Measurements from ENCODE around the gene MGAT5. TPM values are rescaled to one million over a fixed set of nuclear protein-coding genes. Genes with fewer than 3 reads are reported as not detected.

Gene MGAT5
- total RNA-seq, 1 experiment from 2014 or later, result 34.0 TPM

DNA sequence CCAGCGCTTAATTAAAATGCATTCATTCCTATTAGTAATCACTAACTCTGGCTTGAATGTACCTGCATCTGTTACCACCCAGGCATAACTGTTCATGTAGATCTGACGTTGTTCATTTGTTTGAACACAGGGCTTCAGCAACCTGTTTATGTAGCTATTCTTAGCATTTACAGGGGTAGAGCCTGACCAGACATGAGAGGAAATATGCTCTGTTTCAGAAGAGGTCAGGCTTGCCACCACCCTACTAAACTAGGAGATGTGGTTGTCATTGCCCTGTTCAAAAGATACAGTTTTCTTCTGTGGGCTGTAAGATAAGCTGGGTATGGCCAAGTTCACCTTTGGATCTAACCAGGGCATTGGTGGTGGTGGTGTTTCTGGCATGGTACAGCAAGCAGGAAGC, 8.8 kb downstream of the MGAT5 start:
- no peak overlapping the region for H3K27ac ChIP-seq (ENCODE audit: low read depth, low read length)
- no peaks in the 10 kb centered on the region for H3K9me2 ChIP-seq (ENCODE audit: insufficient read depth)
- H3K4me3 ChIP-seq (replicated peaks in 1 of 2; ENCODE audit: low read depth in 1 of 2, low read length in 2 of 2), result no peak overlapping the region
- no peaks in the 10 kb centered on the region for H3K4me1 ChIP-seq (ENCODE audit: control insufficient read depth in 1 of 2, insufficient read depth in 2 of 2, low read length in 2 of 2)
- H2AFZ ChIP-seq (ENCODE audit: low read depth, low read length, poor library complexity, severe bottlenecking), result no peak overlapping the region
- ATAC-seq, result no peak
- BruUV-seq (replicated peaks), result no TSS peak
- no peak overlapping the region for H3K4me2 ChIP-seq (ENCODE audit: low read length)
- H3K27me3 ChIP-seq (ENCODE audit: insufficient read depth, low read length), result no peaks in the 10 kb centered on the region
- DNase-seq (ENCODE audit: low read depth, low spot score), result no peak
- no peaks in the 10 kb centered on the region for H4K20me1 ChIP-seq (ENCODE audit: insufficient read depth)
- ChIA-PET CTCF (no interaction called here), RAD21 (ENCODE audit: low non-redundant PET in 1 of 2, low total read pairs in 2 of 2, uncharacterized antibody in 2 of 2, unreplicated experiment in 2 of 2) (no interaction called here), POLR2A (no interaction called here)
- H3K9me3 ChIP-seq (ENCODE audit: control insufficient read depth in 1 of 2, insufficient read depth in 1 of 2, low read depth in 1 of 2, low read length in 2 of 2), result no peaks in the 10 kb centered on the region
- no peak for TF ChIP-seq SP1 (IDR thresholded peaks at IDR 0.05; ENCODE audit: low read depth)
- intact Hi-C loops (cut with micrococcal nuclease), result no loop called here
- no peaks in the 10 kb centered on the region for H3K36me3 ChIP-seq (ENCODE audit: control insufficient read depth in 1 of 2, insufficient read depth in 2 of 2, low read length in 2 of 2)
- H3K79me2 ChIP-seq (ENCODE audit: insufficient read depth, low read length), result no peaks in the 10 kb centered on the region; the same call in 1 of the 2 replicates
- no peak overlapping the region for H3K9ac ChIP-seq (ENCODE audit: low read length)

DNA sequence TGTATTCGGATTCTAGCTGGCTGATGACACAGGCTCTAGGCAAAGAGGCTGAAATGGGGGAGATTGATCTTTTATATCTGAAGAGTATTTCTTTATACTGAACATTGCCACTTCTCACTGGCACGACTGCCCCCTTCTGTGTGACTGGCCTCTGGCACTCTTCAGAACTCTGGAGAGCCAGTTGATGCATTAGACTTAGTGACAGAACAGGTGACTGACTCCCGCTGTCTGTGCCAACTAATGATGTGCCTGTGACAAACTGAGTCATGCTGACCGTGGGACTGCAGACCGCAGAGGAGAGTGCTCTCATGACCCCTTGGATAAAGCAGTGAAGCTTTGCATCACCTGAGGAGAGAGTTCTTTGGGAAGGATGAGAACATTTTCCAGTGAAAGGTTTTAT, 14.4 kb downstream of the MGAT5 start:
- Histone ChIP-seq H3K27me3 (ENCODE audit: insufficient read depth, low read length) (no peaks in the 10 kb centered on the region), H2AFZ (ENCODE audit: low read depth, low read length, poor library complexity, severe bottlenecking) (no peak overlapping the region), H3K9ac (ENCODE audit: low read length) (no peak overlapping the region), H3K4me1 (ENCODE audit: control insufficient read depth in 1 of 2, insufficient read depth in 2 of 2, low read length in 2 of 2) (no peaks in the 10 kb centered on the region), H3K4me2 (ENCODE audit: low read length) (no peak overlapping the region), H3K9me2 (ENCODE audit: insufficient read depth) (no peaks in the 10 kb centered on the region), H3K36me3 (ENCODE audit: control insufficient read depth in 1 of 2, insufficient read depth in 2 of 2, low read length in 2 of 2) (no peaks in the 10 kb centered on the region), H4K20me1 (ENCODE audit: insufficient read depth) (no peaks in the 10 kb centered on the region), H3K9me3 (ENCODE audit: control insufficient read depth in 1 of 2, insufficient read depth in 1 of 2, low read depth in 1 of 2, low read length in 2 of 2) (no peaks in the 10 kb centered on the region), H3K4me3 (replicated peaks in 1 of 2; ENCODE audit: low read depth in 1 of 2, low read length in 2 of 2) (no peak overlapping the region), H3K27ac (ENCODE audit: low read depth, low read length) (no peak overlapping the region), H3K79me2 (ENCODE audit: insufficient read depth, low read length) (no peaks in the 10 kb centered on the region; the same call in 1 of the 2 replicates)
- ATAC-seq (no peak), DNase-seq (ENCODE audit: low read depth, low spot score) (no peak)
- TF ChIP-seq SP1 (IDR thresholded peaks at IDR 0.05; ENCODE audit: low read depth) (no peak), SRF (IDR thresholded peaks at IDR 0.05; ENCODE audit: low read depth) (no peak), CBX3 (IDR thresholded peaks at IDR 0.05; ENCODE audit: low read depth) (no peak), ZNF274 (IDR thresholded peaks at IDR 0.05; ENCODE audit: low read depth, low read length) (no peak), SIN3A (IDR thresholded peaks at IDR 0.05; ENCODE audit: low read depth) (no peak), CEBPB (IDR thresholded peaks at IDR 0.05; ENCODE audit: low read depth) (no peak), TCF7L2 (IDR thresholded peaks at IDR 0.05; ENCODE audit: borderline replicate concordance, extremely low read depth, insufficient read depth, insufficient read length) (no peak), EZH2 (IDR thresholded peaks at IDR 0.05) (no peak)
- TF ChIP-seq, protein P1, sequence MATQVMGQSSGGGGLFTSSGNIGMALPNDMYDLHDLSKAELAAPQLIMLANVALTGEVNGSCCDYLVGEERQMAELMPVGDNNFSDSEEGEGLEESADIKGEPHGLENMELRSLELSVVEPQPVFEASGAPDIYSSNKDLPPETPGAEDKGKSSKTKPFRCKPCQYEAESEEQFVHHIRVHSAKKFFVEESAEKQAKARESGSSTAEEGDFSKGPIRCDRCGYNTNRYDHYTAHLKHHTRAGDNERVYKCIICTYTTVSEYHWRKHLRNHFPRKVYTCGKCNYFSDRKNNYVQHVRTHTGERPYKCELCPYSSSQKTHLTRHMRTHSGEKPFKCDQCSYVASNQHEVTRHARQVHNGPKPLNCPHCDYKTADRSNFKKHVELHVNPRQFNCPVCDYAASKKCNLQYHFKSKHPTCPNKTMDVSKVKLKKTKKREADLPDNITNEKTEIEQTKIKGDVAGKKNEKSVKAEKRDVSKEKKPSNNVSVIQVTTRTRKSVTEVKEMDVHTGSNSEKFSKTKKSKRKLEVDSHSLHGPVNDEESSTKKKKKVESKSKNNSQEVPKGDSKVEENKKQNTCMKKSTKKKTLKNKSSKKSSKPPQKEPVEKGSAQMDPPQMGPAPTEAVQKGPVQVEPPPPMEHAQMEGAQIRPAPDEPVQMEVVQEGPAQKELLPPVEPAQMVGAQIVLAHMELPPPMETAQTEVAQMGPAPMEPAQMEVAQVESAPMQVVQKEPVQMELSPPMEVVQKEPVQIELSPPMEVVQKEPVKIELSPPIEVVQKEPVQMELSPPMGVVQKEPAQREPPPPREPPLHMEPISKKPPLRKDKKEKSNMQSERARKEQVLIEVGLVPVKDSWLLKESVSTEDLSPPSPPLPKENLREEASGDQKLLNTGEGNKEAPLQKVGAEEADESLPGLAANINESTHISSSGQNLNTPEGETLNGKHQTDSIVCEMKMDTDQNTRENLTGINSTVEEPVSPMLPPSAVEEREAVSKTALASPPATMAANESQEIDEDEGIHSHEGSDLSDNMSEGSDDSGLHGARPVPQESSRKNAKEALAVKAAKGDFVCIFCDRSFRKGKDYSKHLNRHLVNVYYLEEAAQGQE (IDR thresholded peaks at IDR 0.05; ENCODE audit: low read depth), result no peak
- TF ChIP-seq, protein P2, sequence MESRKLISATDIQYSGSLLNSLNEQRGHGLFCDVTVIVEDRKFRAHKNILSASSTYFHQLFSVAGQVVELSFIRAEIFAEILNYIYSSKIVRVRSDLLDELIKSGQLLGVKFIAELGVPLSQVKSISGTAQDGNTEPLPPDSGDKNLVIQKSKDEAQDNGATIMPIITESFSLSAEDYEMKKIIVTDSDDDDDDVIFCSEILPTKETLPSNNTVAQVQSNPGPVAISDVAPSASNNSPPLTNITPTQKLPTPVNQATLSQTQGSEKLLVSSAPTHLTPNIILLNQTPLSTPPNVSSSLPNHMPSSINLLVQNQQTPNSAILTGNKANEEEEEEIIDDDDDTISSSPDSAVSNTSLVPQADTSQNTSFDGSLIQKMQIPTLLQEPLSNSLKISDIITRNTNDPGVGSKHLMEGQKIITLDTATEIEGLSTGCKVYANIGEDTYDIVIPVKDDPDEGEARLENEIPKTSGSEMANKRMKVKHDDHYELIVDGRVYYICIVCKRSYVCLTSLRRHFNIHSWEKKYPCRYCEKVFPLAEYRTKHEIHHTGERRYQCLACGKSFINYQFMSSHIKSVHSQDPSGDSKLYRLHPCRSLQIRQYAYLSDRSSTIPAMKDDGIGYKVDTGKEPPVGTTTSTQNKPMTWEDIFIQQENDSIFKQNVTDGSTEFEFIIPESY (IDR thresholded peaks at IDR 0.05; ENCODE audit: extremely low read depth, insufficient replicate concordance, low read length), result no peak
- RAD21 ChIA-PET (ENCODE audit: low non-redundant PET in 1 of 2, low total read pairs in 2 of 2, uncharacterized antibody in 2 of 2, unreplicated experiment in 2 of 2), result no interaction called here
- CTCF ChIA-PET, result no interaction called here
- intact Hi-C loops (cut with micrococcal nuclease), result no loop called here
- no TSS peak for BruUV-seq (replicated peaks)
- POLR2A ChIA-PET, result no interaction called here

Data from HCT116 (cell line).